Neural cell (in vitro differentiated cells): ENCODE data around the gene SHB. TPM values are rescaled to one million over a fixed set of nuclear protein-coding genes. Genes with fewer than 3 reads are reported as not detected.

Source experiments
- H2AFZ ChIP-seq: fragments of 200-600, 300-800 bp; sonication (generic), shearing (Covaris generic); 2 replicates; pipeline ENCODE4 v1.6.0; 2014; ENCODE audit warnings: low read depth, mild to moderate bottlenecking, antibody characterized with exemption, low read length, moderate library complexity
- H3F3A ChIP-seq: fragments of 200-600 bp; shearing (Covaris generic); 2 replicates; pipeline ENCODE4 v1.6.1; 2016; ENCODE audit warnings: mild to moderate bottlenecking, moderate library complexity, mixed read lengths, antibody characterized with exemption, low read length; ENCODE audit not compliant: insufficient read depth, poor library complexity, severe bottlenecking
- H3K27ac ChIP-seq: fragments of 200-600, 300-800 bp; sonication (generic), shearing (Covaris generic); 2 replicates; pipeline ENCODE4 v1.5.1; 2014; ENCODE audit warnings: mild to moderate bottlenecking, low read length, moderate library complexity
- H3K27me3 ChIP-seq: fragments of 300-800, 200-600 bp; sonication (generic), shearing (Covaris generic); 2 replicates; pipeline ENCODE4 v1.6.0; 2014; ENCODE audit warnings: mild to moderate bottlenecking, low read depth, low read length, moderate library complexity; ENCODE audit not compliant: insufficient read depth
- H3K36me3 ChIP-seq: fragments of 300-800, 200-600 bp; sonication (generic), shearing (Covaris generic); 2 replicates; pipeline ENCODE4 v1.5.1; 2014; ENCODE audit warnings: mild to moderate bottlenecking, antibody characterized with exemption, low read length, moderate library complexity; ENCODE audit not compliant: insufficient read depth
- H3K4me2 ChIP-seq: fragments of 300-800, 200-600 bp; sonication (generic), shearing (Covaris generic); 2 replicates; pipeline ENCODE4 v1.6.0; 2014; ENCODE audit warnings: mild to moderate bottlenecking, low read length
- H3K4me3 ChIP-seq: fragments of 300-800, 200-600 bp; sonication (generic), shearing (Covaris generic); 2 replicates; pipeline ENCODE4 v1.5.1; 2014; ENCODE audit warnings: mild to moderate bottlenecking, low read length, moderate library complexity
- H3K79me2 ChIP-seq: fragments of 200-600 bp; shearing (Covaris generic); replicated peaks from 2 replicates; pipeline ENCODE4 v1.6.0; 2014; ENCODE audit warnings: mild to moderate bottlenecking, low read length, moderate library complexity; ENCODE audit not compliant: insufficient read depth
- H3K9ac ChIP-seq: fragments of 300-800, 200-600 bp; sonication (generic), shearing (Covaris generic); 2 replicates; pipeline ENCODE4 v1.6.1; 2016; ENCODE audit warnings: mild to moderate bottlenecking, low read length, mixed read lengths
- H3K9me2 ChIP-seq: fragments of 200-600 bp; shearing (Covaris generic); 2 replicates; pipeline ENCODE4 v1.6.1; 2016; ENCODE audit warnings: mild to moderate bottlenecking, low read length, mixed read lengths; ENCODE audit not compliant: insufficient read depth
- H3K9me3 ChIP-seq: fragments of 200-600, 300-800 bp; sonication (generic), shearing (Covaris generic); 2 replicates; pipeline ENCODE4 v1.6.1; 2016; ENCODE audit warnings: mild to moderate bottlenecking, mixed run types, low read length, moderate library complexity, mixed read lengths
- H4K20me1 ChIP-seq: fragments of 200-600 bp; shearing (Covaris generic); 2 replicates; pipeline ENCODE4 v1.6.1; 2016; ENCODE audit warnings: mild to moderate bottlenecking, mixed run types; ENCODE audit not compliant: insufficient read depth
- EP300 ChIP-seq: fragments of 450-650 bp; conservative IDR thresholded peaks from 2 replicates; pipeline ENCODE4 v1.6.1; 2014; ENCODE audit warnings: antibody characterized with exemption, mild to moderate bottlenecking, moderate library complexity; ENCODE audit not compliant: poor library complexity, severe bottlenecking
- EZH2 ChIP-seq: fragments of 200-600, 300-800 bp; shearing (Covaris generic), sonication (generic); IDR thresholded peaks from 2 replicates; pipeline ENCODE4 v1.6.1; 2014; ENCODE audit warnings: antibody characterized with exemption, low read length, borderline replicate concordance, mild to moderate bottlenecking; ENCODE audit not compliant: insufficient read depth, poor library complexity, severe bottlenecking
- MXI1 ChIP-seq: fragments of 450-650 bp; conservative IDR thresholded peaks from 2 replicates; pipeline ENCODE4 v1.6.1; 2014; ENCODE audit warnings: antibody characterized with exemption, mild to moderate bottlenecking; ENCODE audit not compliant: poor library complexity, severe bottlenecking
- POLR2AphosphoS5 ChIP-seq: IDR thresholded peaks from 2 replicates; pipeline ENCODE4 v1.6.1; 2012
- RAD21 ChIP-seq: fragments of 450-650 bp; conservative IDR thresholded peaks from 2 replicates; pipeline ENCODE4 v1.6.1; 2014; ENCODE audit warnings: antibody characterized with exemption, mild to moderate bottlenecking, moderate library complexity
- SMC3 ChIP-seq: fragments of 450-650 bp; conservative IDR thresholded peaks from 2 replicates; pipeline ENCODE4 v1.6.1; 2014; ENCODE audit warnings: antibody characterized with exemption, mild to moderate bottlenecking, moderate library complexity; ENCODE audit not compliant: poor library complexity
- TAF1 ChIP-seq: IDR thresholded peaks from 2 replicates; pipeline ENCODE4 v1.6.1; 2012; ENCODE audit warnings: low read depth
- polyA plus RNA-seq: library from polyadenylated mRNA; depleted of rRNA; stranded (reverse); fragments of >200 nt; gene quantifications from 2 replicates; pipeline ENCODE4 v1.2.3, GENCODE V29; 2014
- TF ChIP-seq, protein P1 (sequence below): fragments of 450-650 bp; IDR thresholded peaks from 2 replicates; pipeline ENCODE4 v1.5.1; 2014; ENCODE audit warnings: antibody characterized with exemption, mild to moderate bottlenecking, moderate library complexity; ENCODE audit not compliant: poor library complexity, severe bottlenecking
- TF ChIP-seq, protein P2 (sequence below): IDR thresholded peaks from 2 replicates; pipeline ENCODE4 v1.6.1; 2012; ENCODE audit warnings: borderline replicate concordance

The SHB gene
- polyA plus RNA-seq, 1 donor from 2014 or later = 17.5 TPM

DNA sequence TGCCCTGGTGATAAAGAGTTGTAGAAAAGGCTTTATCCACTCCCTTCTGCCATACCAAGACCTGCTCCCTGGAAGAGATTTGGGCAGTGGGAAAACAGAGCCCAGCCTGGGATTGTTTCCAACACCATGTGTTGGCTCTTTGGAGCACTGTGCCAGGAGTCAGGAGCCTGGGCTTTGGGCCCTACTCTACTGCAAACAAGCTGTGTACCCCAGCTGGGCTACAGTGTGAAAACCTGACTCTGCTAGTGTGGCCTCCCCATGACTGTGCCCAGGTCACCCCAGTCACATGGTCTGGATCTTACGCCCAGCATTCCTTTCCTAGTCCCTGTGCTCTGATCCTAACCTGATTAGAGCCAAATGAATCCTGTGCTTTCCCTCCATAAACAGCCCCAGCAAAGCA, 39.3 kb upstream of the SHB start:
- Histone ChIP-seq H4K20me1 (no peaks in the 10 kb centered on the region), H3K27me3 (no peaks in the 10 kb centered on the region), H3K9me3 (no peaks in the 10 kb centered on the region), H3K27ac (no peak overlapping the region), H3K79me2 (no peaks in the 10 kb centered on the region), H2AFZ (no peak overlapping the region), H3K9ac (no peak overlapping the region), H3K36me3 (no peaks in the 10 kb centered on the region), H3F3A (no peaks in the 10 kb centered on the region), H3K4me2 (no peak overlapping the region), H3K9me2 (no peaks in the 10 kb centered on the region), H3K4me3 (no peak overlapping the region)
- no peak for TF ChIP-seq MXI1
- TF ChIP-seq POLR2AphosphoS5 = no peak
- no peak for TF ChIP-seq EP300
- no peak for TF ChIP-seq RAD21
- no peak for TF ChIP-seq TAF1
- no peak for TF ChIP-seq SMC3
- TF ChIP-seq, protein P1, sequence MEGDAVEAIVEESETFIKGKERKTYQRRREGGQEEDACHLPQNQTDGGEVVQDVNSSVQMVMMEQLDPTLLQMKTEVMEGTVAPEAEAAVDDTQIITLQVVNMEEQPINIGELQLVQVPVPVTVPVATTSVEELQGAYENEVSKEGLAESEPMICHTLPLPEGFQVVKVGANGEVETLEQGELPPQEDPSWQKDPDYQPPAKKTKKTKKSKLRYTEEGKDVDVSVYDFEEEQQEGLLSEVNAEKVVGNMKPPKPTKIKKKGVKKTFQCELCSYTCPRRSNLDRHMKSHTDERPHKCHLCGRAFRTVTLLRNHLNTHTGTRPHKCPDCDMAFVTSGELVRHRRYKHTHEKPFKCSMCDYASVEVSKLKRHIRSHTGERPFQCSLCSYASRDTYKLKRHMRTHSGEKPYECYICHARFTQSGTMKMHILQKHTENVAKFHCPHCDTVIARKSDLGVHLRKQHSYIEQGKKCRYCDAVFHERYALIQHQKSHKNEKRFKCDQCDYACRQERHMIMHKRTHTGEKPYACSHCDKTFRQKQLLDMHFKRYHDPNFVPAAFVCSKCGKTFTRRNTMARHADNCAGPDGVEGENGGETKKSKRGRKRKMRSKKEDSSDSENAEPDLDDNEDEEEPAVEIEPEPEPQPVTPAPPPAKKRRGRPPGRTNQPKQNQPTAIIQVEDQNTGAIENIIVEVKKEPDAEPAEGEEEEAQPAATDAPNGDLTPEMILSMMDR = no peak
- TF ChIP-seq EZH2 = no peak
- TF ChIP-seq, protein P2, sequence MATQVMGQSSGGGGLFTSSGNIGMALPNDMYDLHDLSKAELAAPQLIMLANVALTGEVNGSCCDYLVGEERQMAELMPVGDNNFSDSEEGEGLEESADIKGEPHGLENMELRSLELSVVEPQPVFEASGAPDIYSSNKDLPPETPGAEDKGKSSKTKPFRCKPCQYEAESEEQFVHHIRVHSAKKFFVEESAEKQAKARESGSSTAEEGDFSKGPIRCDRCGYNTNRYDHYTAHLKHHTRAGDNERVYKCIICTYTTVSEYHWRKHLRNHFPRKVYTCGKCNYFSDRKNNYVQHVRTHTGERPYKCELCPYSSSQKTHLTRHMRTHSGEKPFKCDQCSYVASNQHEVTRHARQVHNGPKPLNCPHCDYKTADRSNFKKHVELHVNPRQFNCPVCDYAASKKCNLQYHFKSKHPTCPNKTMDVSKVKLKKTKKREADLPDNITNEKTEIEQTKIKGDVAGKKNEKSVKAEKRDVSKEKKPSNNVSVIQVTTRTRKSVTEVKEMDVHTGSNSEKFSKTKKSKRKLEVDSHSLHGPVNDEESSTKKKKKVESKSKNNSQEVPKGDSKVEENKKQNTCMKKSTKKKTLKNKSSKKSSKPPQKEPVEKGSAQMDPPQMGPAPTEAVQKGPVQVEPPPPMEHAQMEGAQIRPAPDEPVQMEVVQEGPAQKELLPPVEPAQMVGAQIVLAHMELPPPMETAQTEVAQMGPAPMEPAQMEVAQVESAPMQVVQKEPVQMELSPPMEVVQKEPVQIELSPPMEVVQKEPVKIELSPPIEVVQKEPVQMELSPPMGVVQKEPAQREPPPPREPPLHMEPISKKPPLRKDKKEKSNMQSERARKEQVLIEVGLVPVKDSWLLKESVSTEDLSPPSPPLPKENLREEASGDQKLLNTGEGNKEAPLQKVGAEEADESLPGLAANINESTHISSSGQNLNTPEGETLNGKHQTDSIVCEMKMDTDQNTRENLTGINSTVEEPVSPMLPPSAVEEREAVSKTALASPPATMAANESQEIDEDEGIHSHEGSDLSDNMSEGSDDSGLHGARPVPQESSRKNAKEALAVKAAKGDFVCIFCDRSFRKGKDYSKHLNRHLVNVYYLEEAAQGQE = no peak

DNA sequence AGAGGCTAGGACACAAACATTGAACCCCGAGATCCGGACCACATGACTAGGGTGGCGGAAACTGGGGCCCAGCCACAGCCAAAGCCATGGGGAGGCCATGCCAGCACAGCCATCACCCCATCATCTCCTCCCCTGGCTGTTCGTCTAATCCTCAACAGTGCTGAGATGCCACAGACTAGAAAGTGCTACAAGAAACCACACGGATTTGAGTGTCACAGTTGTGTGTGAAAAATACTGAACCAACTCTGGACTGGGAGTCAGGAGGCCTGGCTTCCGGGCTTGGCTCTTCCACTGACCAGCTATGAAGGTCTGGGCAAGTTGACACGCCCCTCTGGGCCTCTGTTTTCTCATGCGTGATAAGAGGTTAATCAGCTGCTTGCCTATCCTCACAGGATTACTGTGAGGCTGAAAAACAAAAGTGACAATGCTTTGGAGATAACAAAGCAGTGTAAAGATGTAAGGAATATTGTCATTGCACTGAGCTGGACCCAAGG, 38.8 kb upstream of the SHB start:
- Histone ChIP-seq H3K9me2 (no peaks in the 10 kb centered on the region), H3F3A (no peaks in the 10 kb centered on the region), H3K27me3 (no peaks in the 10 kb centered on the region), H3K36me3 (no peaks in the 10 kb centered on the region), H3K79me2 (no peaks in the 10 kb centered on the region), H3K9me3 (no peaks in the 10 kb centered on the region), H3K27ac (no peak overlapping the region), H3K4me3 (no peak overlapping the region), H3K9ac (no peak overlapping the region), H4K20me1 (no peaks in the 10 kb centered on the region), H3K4me2 (no peak overlapping the region), H2AFZ (no peak overlapping the region)
- TF ChIP-seq MXI1 = no peak
- TF ChIP-seq, protein P2 = no peak
- no peak for TF ChIP-seq RAD21
- no peak for TF ChIP-seq EZH2
- TF ChIP-seq EP300 = no peak
- TF ChIP-seq, protein P1 = no peak
- no peak for TF ChIP-seq SMC3
- TF ChIP-seq TAF1 = no peak
- TF ChIP-seq POLR2AphosphoS5 = no peak
